ENCODE data around the gene MZT2A.
"Not testable (repeated sequence)": the region's sequence is repeated elsewhere in the genome, so short reads cannot be mapped to it uniquely, and the experiment has no call there.

DNA sequence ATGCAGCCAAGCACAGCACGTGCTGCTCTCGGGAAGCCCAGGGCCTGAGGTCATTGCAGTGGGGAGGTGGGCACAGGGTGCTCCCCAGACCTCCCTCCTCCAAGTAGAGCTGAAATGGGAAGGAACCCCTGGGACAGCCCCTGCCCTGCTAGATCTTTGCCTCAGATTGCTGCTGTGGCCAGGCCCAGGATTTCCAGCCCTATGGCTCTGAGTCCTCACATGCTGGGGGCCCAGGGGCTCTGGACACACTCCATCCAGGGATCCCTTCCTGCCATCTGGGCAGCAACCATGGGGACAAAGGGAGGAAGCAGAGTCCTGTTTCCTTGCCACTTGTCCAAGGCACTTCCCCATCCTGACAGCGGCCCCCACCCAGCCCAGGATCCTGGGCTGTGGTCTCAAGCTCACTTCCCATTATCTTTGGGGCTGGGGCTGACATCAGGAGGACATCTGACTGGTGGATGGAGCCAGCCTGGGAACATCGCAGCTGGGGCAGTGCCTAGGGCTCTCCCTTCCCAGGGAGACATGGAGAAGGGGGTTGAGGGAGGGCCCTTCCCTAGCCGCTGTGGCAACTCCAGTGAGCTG lies 37.8 kb upstream of the MZT2A start:
- TF ChIP-seq, protein P1, sequence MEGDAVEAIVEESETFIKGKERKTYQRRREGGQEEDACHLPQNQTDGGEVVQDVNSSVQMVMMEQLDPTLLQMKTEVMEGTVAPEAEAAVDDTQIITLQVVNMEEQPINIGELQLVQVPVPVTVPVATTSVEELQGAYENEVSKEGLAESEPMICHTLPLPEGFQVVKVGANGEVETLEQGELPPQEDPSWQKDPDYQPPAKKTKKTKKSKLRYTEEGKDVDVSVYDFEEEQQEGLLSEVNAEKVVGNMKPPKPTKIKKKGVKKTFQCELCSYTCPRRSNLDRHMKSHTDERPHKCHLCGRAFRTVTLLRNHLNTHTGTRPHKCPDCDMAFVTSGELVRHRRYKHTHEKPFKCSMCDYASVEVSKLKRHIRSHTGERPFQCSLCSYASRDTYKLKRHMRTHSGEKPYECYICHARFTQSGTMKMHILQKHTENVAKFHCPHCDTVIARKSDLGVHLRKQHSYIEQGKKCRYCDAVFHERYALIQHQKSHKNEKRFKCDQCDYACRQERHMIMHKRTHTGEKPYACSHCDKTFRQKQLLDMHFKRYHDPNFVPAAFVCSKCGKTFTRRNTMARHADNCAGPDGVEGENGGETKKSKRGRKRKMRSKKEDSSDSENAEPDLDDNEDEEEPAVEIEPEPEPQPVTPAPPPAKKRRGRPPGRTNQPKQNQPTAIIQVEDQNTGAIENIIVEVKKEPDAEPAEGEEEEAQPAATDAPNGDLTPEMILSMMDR (IDR thresholded peaks at IDR 0.05; ENCODE audit: insufficient read depth, low read length, poor library complexity, severe bottlenecking) = not testable (repeated sequence)
- not testable (repeated sequence) for TF ChIP-seq EZH2phosphoT487 (conservative IDR thresholded peaks at IDR 0.05; ENCODE audit: low read length)

Data from SU-DHL-6 (cell line).